H1 (cell line): ENCODE results near the gene SPECC1. TPM values are rescaled to one million over a fixed set of nuclear protein-coding genes. Genes with fewer than 3 reads are reported as not detected.

Experiments
- CTCF ChIA-PET: fragments of 300-600 bp; sonication (Branson Sonifier 250); formaldehyde crosslinking; loops from one replicate; lab custom pipeline; 2021; ENCODE audit not compliant: partially characterized antibody; lab: Charles Lee
- POLR2A ChIA-PET: fragments of 300-600 bp; sonication (Branson Sonifier 250); formaldehyde crosslinking; loops from one replicate; lab custom pipeline; 2021; ENCODE audit warnings: inconsistent platforms; ENCODE audit not compliant: partially characterized antibody; lab: Charles Lee
- DNase-seq, 2 experiments: peaks; one replicate each; pipeline versions ENCODE4 v3.0.0 to v3.0.0-alpha.2; 2010 to 2022; ENCODE audit warnings: low spot score in 2 of 2, low read depth in 1 of 2, mixed read lengths in 1 of 2
- FAIRE-seq: peaks from 2 replicates; lab custom pipeline; 2011; peaks lifted over from hg19 to GRCh38; lab: Jason Lieb, UNC
- H2AFZ ChIP-seq: 2 replicates; pipeline ENCODE4 v1.8.1; 2012; ENCODE audit warnings: low read length, inconsistent platforms
- H2AK5ac ChIP-seq: 2 replicates; pipeline ENCODE4 v1.6.1; 2013; ENCODE audit warnings: low read depth, low read length
- H2BK120ac ChIP-seq: replicated peaks from 2 replicates; pipeline ENCODE3; 2013; ENCODE audit warnings: low read depth, low read length, inconsistent platforms
- H2BK12ac ChIP-seq: 2 replicates; pipeline ENCODE4 v1.6.1; 2013; ENCODE audit warnings: low read depth, low read length
- H2BK15ac ChIP-seq: 2 replicates; pipeline ENCODE4 v1.6.1; 2013; ENCODE audit warnings: low read length
- H2BK20ac ChIP-seq: 2 replicates; pipeline ENCODE4 v1.6.1; 2013; ENCODE audit warnings: low read length
- H2BK5ac ChIP-seq: 2 replicates; pipeline ENCODE4 v1.6.1; 2013; ENCODE audit warnings: low read depth, low read length
- H3K14ac ChIP-seq: 2 replicates; pipeline ENCODE4 v1.6.1; 2013; ENCODE audit warnings: inconsistent platforms; ENCODE audit not compliant: insufficient read length
- H3K18ac ChIP-seq: 2 replicates; pipeline ENCODE4 v1.6.1; 2013; ENCODE audit warnings: low read length; ENCODE audit errors: extremely low read depth
- H3K23ac ChIP-seq: 2 replicates; pipeline ENCODE4 v1.6.1; 2013; ENCODE audit warnings: inconsistent platforms; ENCODE audit not compliant: insufficient read length
- H3K23me2 ChIP-seq: 2 replicates; pipeline ENCODE4 v1.6.1; 2013; ENCODE audit warnings: low read depth, low read length
- H3K27ac ChIP-seq: 2 replicates; pipeline ENCODE4 v1.6.1; 2011; ENCODE audit warnings: low read depth, low read length, inconsistent platforms
- H3K27me3 ChIP-seq, 4 experiments: replicated peaks in 1 of 4; 1 replicate in 1 of 4; 2 replicates in 3 of 4; pipeline versions ENCODE4 v1.6.1 to v1.8.1; 2011 to 2013; ENCODE audit warnings: low read length in 3 of 4, mild to moderate bottlenecking in 3 of 4, inconsistent platforms in 2 of 4, mixed read lengths in 2 of 4, moderate library complexity in 1 of 4; ENCODE audit not compliant: control insufficient read depth in 3 of 4, insufficient read depth in 3 of 4; ENCODE audit errors: extremely low read depth in 1 of 4
- H3K36me3 ChIP-seq, 4 experiments: 2 replicates each; pipeline versions ENCODE4 v1.6.1 to v1.8.1; 2011 to 2013; ENCODE audit warnings: mild to moderate bottlenecking in 4 of 4, low read length in 3 of 4, moderate library complexity in 2 of 4, control low read depth in 1 of 4, inconsistent platforms in 1 of 4; ENCODE audit not compliant: insufficient read depth in 4 of 4, control insufficient read depth in 2 of 4
- H3K4ac ChIP-seq: replicated peaks from 2 replicates; pipeline ENCODE3; 2013; ENCODE audit warnings: low read length, low read depth, mixed read lengths, inconsistent platforms; ENCODE audit not compliant: insufficient read length
- H3K4me1 ChIP-seq, 4 experiments: replicated peaks in 1 of 4; 1 replicate in 1 of 4; 2 replicates in 3 of 4; pipeline versions ENCODE4 v1.6.1 to v1.8.1; 2011 to 2013; ENCODE audit warnings: low read length in 3 of 4, inconsistent platforms in 2 of 4, mixed read lengths in 1 of 4; ENCODE audit not compliant: insufficient read depth in 4 of 4, control insufficient read depth in 3 of 4
- H3K4me2 ChIP-seq, 2 experiments: 2 replicates each; pipeline versions ENCODE4 v1.6.1 to v1.8.1; 2011 to 2013; ENCODE audit warnings: low read depth in 2 of 2, low read length in 2 of 2, control low read depth in 1 of 2, inconsistent platforms in 1 of 2, mild to moderate bottlenecking in 1 of 2; ENCODE audit not compliant: insufficient read depth in 1 of 2
- H3K4me3 ChIP-seq, 4 experiments: fragments of 200-600, 300-600 bp in 1 of 4; sonication (generic), shearing (Covaris generic), sonication (Bioruptor Twin) in 1 of 4; 2 replicates each; pipeline versions ENCODE4 v1.5.1 to v1.8.1; 2011 to 2016; ENCODE audit warnings: low read length in 4 of 4, low read depth in 3 of 4, control low read depth in 2 of 4, inconsistent platforms in 2 of 4, mild to moderate bottlenecking in 2 of 4, mixed read lengths in 1 of 4, moderate library complexity in 1 of 4; ENCODE audit not compliant: insufficient read depth in 2 of 4; ENCODE audit errors: extremely low read depth in 1 of 4
- H3K56ac ChIP-seq: replicated peaks from 2 replicates; pipeline ENCODE3; 2013; ENCODE audit warnings: low read depth, mild to moderate bottlenecking, mixed read lengths, low read length, inconsistent platforms; ENCODE audit not compliant: insufficient read length
- H3K79me1 ChIP-seq: 2 replicates; pipeline ENCODE4 v1.6.1; 2013; ENCODE audit warnings: low read depth, low read length, control low read depth
- H3K79me2 ChIP-seq, 2 experiments: 2 replicates each; pipeline versions ENCODE4 v1.6.1 to v1.8.1; 2012 to 2013; ENCODE audit warnings: low read length in 2 of 2, mild to moderate bottlenecking in 2 of 2, inconsistent platforms in 1 of 2; ENCODE audit not compliant: insufficient read depth in 2 of 2, control insufficient read depth in 1 of 2
- H3K9ac ChIP-seq, 4 experiments: replicated peaks in 1 of 4; 1 replicate in 1 of 4; 2 replicates in 3 of 4; pipeline versions ENCODE4 v1.6.1 to v1.8.1; 2011 to 2013; ENCODE audit warnings: low read depth in 3 of 4, low read length in 3 of 4, control low read depth in 2 of 4, mild to moderate bottlenecking in 2 of 4, moderate library complexity in 2 of 4, inconsistent platforms in 1 of 4; ENCODE audit errors: extremely low read depth in 1 of 4
- H3K9me3 ChIP-seq, 2 experiments: 2 replicates each; pipeline versions ENCODE4 v1.6.1 to v1.8.1; 2012 to 2013; ENCODE audit warnings: mild to moderate bottlenecking in 2 of 2, moderate library complexity in 2 of 2, control low read depth in 1 of 2, inconsistent platforms in 1 of 2, low read depth in 1 of 2, low read length in 1 of 2, mixed read lengths in 1 of 2; ENCODE audit not compliant: insufficient read depth in 2 of 2
- H4K20me1 ChIP-seq, 2 experiments: replicated peaks in 1 of 2; 2 replicates each; pipeline versions ENCODE3 to v1.8.1; 2011 to 2013; ENCODE audit warnings: inconsistent platforms in 2 of 2, low read length in 2 of 2, mild to moderate bottlenecking in 1 of 2; ENCODE audit not compliant: insufficient read depth in 2 of 2, control insufficient read depth in 1 of 2
- H4K5ac ChIP-seq: 2 replicates; pipeline ENCODE4 v1.6.1; 2013; ENCODE audit warnings: low read length, low read depth, mixed read lengths, inconsistent platforms; ENCODE audit not compliant: insufficient read length
- H4K8ac ChIP-seq: 2 replicates; pipeline ENCODE4 v1.8.0; 2013; ENCODE audit warnings: mild to moderate bottlenecking, moderate library complexity, low read length, inconsistent platforms; ENCODE audit not compliant: insufficient read depth; ENCODE audit errors: extremely low read depth
- H4K91ac ChIP-seq: replicated peaks from 2 replicates; pipeline ENCODE3; 2013; ENCODE audit warnings: low read length, mixed read lengths, inconsistent platforms; ENCODE audit not compliant: insufficient read length
- ASH2L ChIP-seq: fragments of 200-600, 300-600 bp; sonication (generic); IDR thresholded peaks from one replicate; pipeline ENCODE4 v1.7.1; 2017; ENCODE audit warnings: low read length
- FOSL1 ChIP-seq: IDR thresholded peaks from 2 replicates; pipeline ENCODE4 v1.6.1; 2011; ENCODE audit warnings: mild to moderate bottlenecking, low read depth, low read length, moderate library complexity; ENCODE audit not compliant: insufficient read depth
- GABPA ChIP-seq: IDR thresholded peaks from 2 replicates; pipeline ENCODE4 v1.6.1; 2011; ENCODE audit warnings: mild to moderate bottlenecking, low read length, moderate library complexity, borderline replicate concordance; ENCODE audit not compliant: insufficient read depth
- HDAC6 ChIP-seq: IDR thresholded peaks from one replicate; pipeline ENCODE4 v1.7.1; 2012; ENCODE audit warnings: low read depth, mild to moderate bottlenecking, inconsistent platforms, low read length, moderate library complexity
- RFX5 ChIP-seq: IDR thresholded peaks from 2 replicates; pipeline ENCODE4 v1.6.1; 2011; ENCODE audit warnings: low read depth, low read length, improper control_type of control experiment, borderline replicate concordance
- TBP ChIP-seq: IDR thresholded peaks from 2 replicates; pipeline ENCODE4 v1.6.1; 2011; ENCODE audit warnings: low read depth, low read length, improper control_type of control experiment
- WGBS, 2 experiments: shearing (Covaris generic) in 1 of 2; methylation state at CpG; one replicate each; pipeline versions ENCODE4 v1.1.6 to v1.1.7; 2013 to 2015; ENCODE audit warnings: low lambda C conversion rate in 2 of 2, mixed read lengths in 2 of 2, inconsistent platforms in 1 of 2, low coverage in 1 of 2, missing lambda C conversion rate in 1 of 2; ENCODE audit not compliant: insufficient replicate concordance in 2 of 2, insufficient coverage in 1 of 2, insufficient read length in 1 of 2; ENCODE audit errors: extremely low coverage in 1 of 2, missing lambda C conversion rate in 1 of 2; 5-methylcytosine and 5-hydroxymethylcytosine counted together
- polyA plus RNA-seq, 7 experiments: library from polyadenylated mRNA; depleted of rRNA in 3 of 7; stranded (reverse) in 5 of 7; unstranded in 2 of 7; fragments of >200 nt in 5 of 7; fragments of 200-250 nt in 2 of 7; gene quantifications; 1 replicate in 5 of 7; 2 replicates in 1 of 7; 4 replicates in 1 of 7; pipeline versions ENCODE4 v1.2.1 to v1.2.3, GENCODE V29; 2011 to 2013; ENCODE audit warnings: missing spikeins in 2 of 7, mixed read lengths in 2 of 7
- total RNA-seq: library from RNA; stranded (reverse); fragmentation: NEBNext Ultra II Directional; extraction: Animal tissue kit (Norgen Biotek cat#: 25700); gene quantifications from 2 replicates; pipeline ENCODE4 v1.2.1, GENCODE V29; 2021

SPECC1 gene
- total and polyA plus RNA-seq, 2 of the 8 experiments (the other 6 are each of a cell fraction or from before 2014, with no cell fraction given): 35.8 to 87.9 TPM

- peaks cover 0 to 2% (median 0%) of the 10 kb centered on the region in 4 experiments; a peak in 1 of 7 replicates for H3K27me3 ChIP-seq
- no peak overlapping the region for H4K91ac ChIP-seq
- no peaks in the 10 kb centered on the region for H3K79me2 ChIP-seq
- no peaks in the 10 kb centered on the region for H4K20me1 ChIP-seq
- 0 out of 2 replicates have a peak overlapping the region, but pooled peaks have one; percentile 31 for H2BK15ac ChIP-seq
- H2BK5ac ChIP-seq: no peak overlapping the region
- no peak overlapping the region for H2BK20ac ChIP-seq
- no peaks in the 10 kb centered on the region for H3K79me1 ChIP-seq
- DNase-seq: no peak
- ChIA-PET CTCF (no interaction called here), POLR2A (no interaction called here)
- H3K9ac ChIP-seq: no peak overlapping the region
- no peaks in the 10 kb centered on the region for H3K36me3 ChIP-seq
- FAIRE-seq: no peak
- no peak overlapping the region for H3K18ac ChIP-seq
- H2BK12ac ChIP-seq: no peak overlapping the region
- no peak overlapping the region for H4K8ac ChIP-seq
- H3K23me2 ChIP-seq: no peaks in the 10 kb centered on the region
- H3K9me3 ChIP-seq: no peaks in the 10 kb centered on the region
- TF ChIP-seq FOSL1: no peak
- TF ChIP-seq HDAC6: no peak
- TF ChIP-seq TBP: no peak
- no peak for TF ChIP-seq ASH2L
- TF ChIP-seq RFX5: no peak
- TF ChIP-seq GABPA: no peak
- H3K4me3 ChIP-seq: no peak overlapping the region
- no peak overlapping the region for H3K56ac ChIP-seq
- H3K27ac ChIP-seq: no peak overlapping the region
- H2AFZ ChIP-seq: no peak overlapping the region
- no peak overlapping the region for H2BK120ac ChIP-seq
- no peak overlapping the region for H3K23ac ChIP-seq
- peaks cover 0 to 9% (median 5%) of the 10 kb centered on the region in 4 experiments; a peak in 5 of 7 replicates for H3K4me1 ChIP-seq
- no peak overlapping the region for H4K5ac ChIP-seq
- H3K4ac ChIP-seq: no peak overlapping the region
- no peak overlapping the region for H3K4me2 ChIP-seq
- no peak overlapping the region for H2AK5ac ChIP-seq
- no peak overlapping the region for H3K14ac ChIP-seq
- WGBS, 2 experiments: 90% methylated on average over 3 of the region's 3 CpGs; no CpG with 5 or more reads in 1 of the 2 experiments
Measured at GRCh38 chr17:20068445-20068844, 59.3 kb downstream of the SPECC1 start.
